HG02840 (cell line): ENCODE results near the gene DELE1.

ENCODE experiments used
- ATAC-seq: cut with Tn5 transposase; IDR thresholded peaks from one replicate; pipeline ENCODE4 v1.9.1; 2021; ENCODE audit warnings: mild to moderate bottlenecking, moderate library complexity, moderate number of reproducible peaks; ENCODE audit not compliant: unreplicated experiment, low FRiP score

Gene DELE1

DNA sequence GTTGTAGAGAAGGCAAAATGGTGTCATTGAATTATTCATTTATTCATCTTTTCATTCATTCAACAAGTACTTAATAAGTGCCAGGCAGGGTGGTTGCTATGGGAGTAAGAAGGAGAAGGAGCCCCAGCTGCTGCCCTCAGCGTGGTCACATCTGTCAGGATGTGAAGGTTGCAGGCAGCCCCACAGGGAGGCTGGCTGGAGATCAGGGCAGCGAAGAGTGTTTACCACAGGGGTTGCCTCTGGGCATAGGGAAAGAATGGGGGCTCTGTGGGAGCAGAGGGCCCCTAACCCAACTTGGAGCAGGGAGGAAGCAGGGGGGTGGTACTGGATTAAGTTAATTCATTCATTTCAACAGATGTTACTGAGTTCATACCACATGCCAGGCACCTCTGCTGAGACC, 28.3 kb downstream of the DELE1 start:
- ATAC-seq: no peak

DNA sequence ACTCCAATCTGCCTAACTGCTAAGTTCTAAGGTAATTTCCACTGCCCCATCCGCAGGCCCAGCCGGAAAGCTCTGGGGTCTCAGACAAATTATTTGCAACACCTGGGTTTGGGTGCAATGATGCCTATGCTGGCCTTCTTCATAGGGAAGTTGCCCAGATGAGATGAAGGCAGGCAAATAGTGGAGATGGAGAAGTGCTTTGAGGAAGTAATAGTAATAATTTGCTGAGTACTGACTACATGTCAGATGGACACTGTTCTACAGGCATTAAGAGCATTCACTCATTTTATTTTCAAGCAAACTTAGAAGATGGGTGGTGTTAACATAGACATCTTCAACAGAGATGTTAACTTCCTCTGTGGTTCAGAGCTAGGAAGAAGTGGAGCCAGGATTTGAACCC, 30.5 kb downstream of the DELE1 start:
- no peak for ATAC-seq

DNA sequence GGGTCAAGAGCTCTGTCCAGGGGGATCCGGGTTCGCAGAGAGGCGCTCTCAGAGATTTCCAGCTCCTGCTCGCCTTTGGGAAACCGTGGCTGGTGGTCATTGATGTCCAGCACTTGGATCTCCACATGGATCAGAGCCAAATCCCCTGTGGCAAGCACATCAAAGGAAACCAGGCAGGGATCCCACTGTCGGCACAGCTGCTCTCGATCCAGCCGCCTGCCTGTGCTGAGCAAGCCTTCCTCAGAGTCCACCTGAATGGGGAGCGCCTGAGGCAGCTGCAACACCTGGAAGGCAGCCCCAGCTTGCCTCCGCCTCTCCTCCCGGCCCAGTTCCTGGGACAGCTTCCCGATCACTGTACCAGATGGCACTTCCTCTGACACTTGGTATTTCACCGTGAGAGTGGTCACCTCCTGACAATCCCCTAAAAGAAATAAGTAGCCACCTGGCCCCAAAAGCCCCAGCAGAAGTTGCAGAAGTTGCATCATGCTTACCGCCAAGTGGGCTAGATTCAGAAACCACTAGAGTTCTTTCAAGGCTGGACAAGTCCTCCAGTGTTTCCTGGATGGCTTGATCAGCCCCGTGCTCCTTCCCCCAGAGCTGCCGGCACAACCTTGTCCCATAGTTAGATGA, 33.8 kb downstream of the DELE1 start:
- no peak for ATAC-seq

DNA sequence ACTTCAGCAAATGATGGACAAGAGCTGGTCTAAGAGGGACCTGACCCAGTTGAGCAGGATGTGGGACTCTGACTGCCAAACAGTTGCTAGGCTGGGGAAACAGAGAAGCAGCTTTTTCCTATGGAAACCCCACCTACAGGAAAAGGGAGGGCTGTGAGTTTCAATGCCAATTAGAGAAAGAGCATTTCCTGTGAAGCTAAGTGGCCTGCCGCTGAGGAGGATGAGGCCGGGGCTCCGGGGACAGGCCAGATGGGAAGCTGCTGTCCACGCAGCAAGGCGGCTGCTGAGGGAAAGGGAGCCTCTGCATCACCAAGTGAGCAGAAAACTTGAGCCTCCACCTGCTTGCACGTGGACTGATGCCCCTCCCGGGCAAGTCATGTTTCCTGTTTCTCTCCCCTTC, 34.4 kb downstream of the DELE1 start, which contains the start of gene PCDH12:
Gene PCDH12 (minus strand): TSS at position 90 of the 400 bp plus-strand sequence. CDS start 351 bp downstream, outside the sequence.
- no peak for ATAC-seq

DNA sequence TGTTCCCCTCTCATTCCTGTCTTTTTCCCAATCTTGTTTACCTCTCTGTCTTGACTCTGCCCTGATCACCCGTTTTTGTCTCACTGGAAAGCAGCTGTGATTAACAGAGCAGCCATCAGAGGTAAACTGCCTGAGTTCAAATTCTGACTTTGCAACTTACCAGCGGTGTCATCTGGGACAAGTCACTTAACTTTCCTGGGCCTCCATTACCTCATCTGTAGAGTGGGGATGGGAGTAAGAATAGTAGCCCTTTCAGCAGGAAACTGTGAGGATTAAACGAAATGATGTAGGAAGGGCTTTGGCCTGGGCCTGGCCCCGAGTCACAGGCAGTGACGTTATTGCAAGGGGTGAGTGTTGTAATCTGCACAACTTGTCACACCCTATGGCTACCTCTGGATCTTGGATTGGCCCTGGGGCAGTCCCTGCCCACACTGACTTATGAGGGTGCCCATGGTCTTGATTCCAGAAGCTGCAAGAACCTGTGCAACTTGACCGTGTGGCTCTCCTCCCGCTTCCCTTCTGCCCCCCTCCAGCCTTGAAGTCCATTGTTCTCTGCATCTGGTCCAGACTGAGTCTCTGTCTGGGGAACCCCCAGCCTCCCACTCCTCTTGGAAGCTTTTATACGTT, 35.0 kb downstream of the DELE1 start:
- no peak for ATAC-seq

DNA sequence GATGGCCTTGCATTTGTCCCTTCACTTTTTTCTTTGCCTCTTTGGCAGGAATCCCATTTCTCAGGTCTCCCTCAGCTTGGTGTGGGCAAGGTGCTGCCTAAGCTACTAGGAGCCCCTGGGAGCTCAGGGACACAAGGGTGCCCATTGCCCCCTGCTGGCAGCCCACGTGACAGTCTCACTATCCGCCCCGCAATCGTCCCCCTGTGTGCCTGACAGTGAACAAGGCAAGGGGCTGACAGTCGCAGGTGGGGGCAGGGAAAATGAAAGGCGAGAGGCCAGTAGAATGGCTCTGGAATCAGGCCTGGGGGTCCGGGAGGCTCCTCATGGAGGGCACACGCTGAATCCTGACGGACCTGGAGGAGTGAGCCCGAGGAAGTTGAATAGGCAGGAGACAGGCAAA, 36.3 kb downstream of the DELE1 start:
- ATAC-seq: no peak

DNA sequence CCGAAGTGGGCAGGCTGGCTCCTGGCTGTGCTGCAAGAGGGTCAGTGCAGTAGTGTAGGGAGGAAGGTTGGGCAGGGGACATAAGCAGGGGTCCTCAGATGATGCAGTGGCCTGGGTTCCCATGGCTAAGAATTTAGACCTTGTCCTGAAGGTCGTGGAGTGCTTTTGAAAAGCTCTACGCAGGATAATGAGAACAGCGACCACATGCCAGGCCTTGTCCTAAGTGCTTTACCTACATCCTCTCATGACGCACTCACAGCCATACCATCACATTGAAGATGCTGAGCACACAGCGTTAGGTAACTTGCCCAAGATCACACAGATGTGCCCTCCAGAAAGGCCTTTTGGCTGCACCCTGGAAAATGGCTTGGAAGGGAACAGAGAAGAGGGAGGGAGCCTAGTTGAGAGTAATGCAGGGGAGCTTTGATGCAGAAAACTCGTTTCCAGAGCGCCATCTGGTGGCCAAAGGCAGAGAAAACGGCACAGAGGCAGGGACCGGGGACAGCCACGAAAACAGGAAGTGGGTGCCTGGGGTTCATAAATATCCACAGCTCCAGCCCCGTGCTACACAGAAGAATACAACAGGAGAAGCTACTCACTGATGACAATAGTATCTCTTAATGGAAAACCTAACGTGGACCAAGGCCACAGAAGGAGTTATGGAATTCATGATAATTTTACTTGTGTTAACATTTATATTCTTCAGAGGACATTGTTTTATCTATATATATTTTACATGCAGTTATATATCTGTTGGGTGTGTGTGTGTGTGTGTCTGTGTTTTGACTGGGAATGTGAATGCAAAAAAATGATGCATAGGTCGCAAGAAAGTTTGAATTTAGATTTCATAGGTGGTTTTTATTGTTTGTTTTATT, 37.0 kb downstream of the DELE1 start:
- peak; percentile 91 for ATAC-seq

DNA sequence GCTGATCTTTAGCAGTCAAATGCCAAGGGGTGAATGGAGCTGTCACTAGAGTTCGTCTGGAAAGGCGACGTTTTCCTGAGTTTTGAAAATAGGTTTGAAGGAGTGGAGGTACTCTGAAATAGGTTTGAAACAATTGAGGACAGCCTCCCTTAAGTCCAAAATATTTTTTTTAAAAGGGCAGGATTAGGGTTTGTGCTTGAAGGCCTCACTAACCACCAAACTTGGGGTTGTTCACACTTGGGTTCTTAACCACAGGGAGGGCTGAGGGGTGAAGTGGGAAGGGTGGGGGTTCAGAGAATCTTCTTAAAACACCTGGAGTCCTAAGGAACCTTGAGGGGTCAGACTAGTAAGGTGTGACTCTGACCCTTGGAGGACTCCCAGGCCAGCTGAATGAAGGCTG, 37.8 kb downstream of the DELE1 start:
- ATAC-seq: no peak

DNA sequence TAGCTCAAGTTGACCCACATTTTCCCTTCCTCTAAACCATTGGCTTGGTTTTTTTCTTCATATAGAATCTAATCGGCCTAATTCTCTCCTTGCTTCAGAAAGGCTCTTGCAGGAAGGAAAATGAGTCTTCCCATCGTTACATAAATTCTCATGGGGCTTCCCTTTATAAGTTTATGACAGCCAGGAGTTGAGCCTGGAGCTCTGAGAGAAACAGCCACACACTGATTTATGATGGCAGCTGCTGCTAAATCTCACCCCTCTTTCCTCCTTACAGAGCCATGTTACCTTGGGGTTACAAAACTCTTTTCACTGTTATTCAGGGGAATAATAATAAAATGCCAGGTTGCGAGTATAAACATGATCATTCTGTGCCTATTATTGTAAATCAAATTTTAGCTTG, 40.0 kb downstream of the DELE1 start:
- no peak for ATAC-seq

DNA sequence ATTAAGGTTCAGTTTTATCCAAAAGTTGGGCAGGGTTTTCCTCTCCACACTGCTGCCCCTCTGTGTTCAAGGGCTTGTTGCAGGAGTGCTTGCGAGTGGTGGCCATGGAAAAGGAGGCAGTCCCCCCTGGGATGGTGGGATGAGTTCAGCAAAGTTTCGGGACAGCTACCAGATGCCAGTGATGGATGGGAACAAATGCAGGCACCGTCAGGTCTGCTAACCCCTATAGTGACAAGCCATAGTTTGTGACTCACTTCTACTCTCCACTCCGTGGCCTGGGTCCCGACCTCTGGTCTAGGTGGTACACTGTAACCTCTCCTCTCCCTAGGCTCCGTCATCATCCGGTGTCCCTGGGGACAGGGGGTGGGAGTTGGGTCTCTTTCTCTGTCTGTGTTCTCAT, 41.4 kb downstream of the DELE1 start:
- ATAC-seq: no peak

DNA sequence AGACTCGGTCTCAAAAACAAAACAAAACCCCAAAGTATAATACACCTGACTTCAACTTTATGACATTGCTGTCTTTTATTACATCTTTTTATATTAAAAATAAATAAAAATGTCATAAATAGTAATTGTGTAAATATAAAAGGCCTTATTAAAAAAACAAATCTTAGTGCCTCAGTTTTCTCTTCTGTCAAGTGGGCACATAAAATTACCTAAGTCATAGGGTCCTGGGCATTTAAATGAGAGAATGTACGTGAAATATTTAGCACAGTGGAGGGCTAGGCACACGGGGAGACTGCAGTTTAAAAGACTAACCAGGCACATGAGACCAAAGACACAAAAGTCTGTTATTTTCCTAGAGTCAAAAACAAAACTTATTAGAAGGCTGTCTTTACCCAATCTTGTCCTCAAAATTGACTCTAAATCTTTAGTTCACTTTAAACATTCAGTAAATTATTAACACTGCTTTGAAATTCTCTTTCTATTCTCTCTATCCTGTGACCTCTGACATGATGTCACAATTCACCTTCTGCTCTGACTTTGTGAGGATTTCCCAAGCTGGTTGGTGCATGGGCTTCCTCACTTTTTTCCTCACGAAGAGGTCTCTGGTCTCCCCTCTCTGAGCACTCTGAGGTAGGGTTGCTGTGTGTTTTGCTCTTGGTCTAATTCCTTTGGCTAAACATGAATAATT, 42.7 kb downstream of the DELE1 start:
- ATAC-seq: no peak

DNA sequence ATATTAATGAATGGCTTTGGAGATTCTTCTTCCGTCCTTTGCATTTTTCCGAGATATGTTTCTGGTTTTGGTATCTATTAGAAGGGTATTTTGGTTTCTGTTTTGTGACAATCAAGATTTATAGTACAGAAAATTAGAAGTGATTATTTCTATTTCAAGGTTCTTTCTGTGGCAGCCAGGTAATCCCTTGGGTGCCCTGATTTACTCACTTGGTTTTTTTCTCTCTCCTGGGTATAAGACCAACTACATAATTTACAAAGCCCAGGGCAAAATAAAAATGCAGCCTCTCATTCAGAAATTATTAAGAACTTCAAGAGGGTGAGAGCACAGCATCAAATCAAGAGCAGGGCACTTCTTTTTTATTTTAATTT, 43.3 kb downstream of the DELE1 start:
- ATAC-seq: no peak

DNA sequence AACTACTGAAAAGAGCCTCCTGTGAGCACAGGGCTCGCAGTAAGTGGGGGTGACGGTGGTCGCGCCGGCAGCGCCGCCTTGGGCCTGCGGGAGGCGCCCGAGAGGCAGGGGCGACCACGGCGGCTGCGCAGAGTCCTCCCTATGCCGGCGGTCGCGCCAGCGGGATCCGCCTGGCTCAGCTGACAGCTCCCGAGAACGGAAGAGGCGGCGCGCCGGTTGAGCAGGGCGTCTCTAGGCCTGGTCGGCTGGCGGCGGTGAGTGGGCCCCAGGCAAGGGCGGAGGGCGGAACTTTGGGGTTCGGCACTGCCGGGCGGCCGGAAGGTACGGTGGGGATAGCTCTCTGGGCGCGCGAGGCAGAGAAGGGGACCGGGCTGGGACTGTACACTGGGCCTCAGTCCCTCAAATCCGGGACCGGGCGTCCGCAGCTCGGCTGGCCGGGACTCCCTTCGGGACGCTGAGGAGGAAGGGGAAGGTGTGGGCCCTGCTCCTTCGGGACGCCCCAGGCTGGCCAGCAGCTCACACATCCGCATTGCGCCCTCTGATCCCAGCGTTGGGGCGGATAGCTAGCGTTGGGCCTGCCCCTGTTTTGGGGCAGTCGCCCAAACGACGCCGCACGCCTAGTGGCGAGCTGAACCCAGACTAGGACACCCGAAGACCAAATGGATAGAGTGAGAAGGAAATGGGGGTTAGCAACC, 45.4 kb downstream of the DELE1 start, which contains the start of gene RNF14:
Gene RNF14 (plus strand): TSS at position 192 of the 695 bp plus-strand sequence. CDS start 4,484 bp downstream, outside the sequence.
- peak; percentile 90 for ATAC-seq

DNA sequence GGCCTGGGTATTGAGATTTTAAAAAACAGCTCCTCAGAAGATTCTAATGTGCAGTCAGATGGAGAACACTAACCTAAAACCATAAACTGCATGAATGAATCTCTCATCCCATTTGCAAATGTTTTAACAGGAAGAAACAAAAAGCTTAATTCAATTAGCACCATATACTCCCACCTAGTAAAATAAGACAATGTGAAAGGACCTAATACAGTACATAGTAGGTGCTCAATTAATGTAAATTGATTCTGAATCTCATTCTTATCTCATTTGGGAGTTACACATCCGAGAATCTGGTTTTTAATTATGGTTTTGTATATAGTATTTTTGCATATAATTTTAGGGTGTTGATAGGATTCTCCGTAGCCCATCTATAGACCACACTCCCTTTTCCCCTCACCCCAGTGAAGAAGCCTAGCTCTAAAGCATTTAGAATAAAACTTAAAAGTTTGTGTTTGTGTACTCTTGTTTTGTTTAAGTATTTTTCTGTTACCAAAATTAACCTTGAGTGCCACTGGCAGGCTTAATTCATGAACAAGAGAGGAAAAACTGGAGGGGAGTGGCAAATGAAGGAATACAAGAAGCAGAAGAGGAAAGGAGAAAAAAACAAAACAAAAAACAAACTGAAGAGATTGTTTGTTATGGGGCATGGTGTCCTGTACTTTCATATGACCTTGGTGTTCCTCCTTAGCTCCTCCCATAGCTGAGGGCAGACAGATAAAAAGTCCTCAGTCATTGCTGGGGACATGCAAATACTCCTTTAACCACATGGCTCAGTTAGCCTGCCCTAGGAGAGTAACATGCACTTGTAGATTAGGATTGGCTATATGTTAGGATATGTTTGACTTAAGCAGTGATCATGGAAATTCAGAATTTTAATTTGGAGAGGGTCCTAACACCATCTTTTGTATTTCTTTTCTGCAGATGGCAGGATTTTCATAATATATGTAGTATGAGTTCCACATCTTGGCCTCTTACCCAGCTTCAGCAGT, 46.4 kb downstream of the DELE1 start:
- ATAC-seq: peak; percentile 40

DNA sequence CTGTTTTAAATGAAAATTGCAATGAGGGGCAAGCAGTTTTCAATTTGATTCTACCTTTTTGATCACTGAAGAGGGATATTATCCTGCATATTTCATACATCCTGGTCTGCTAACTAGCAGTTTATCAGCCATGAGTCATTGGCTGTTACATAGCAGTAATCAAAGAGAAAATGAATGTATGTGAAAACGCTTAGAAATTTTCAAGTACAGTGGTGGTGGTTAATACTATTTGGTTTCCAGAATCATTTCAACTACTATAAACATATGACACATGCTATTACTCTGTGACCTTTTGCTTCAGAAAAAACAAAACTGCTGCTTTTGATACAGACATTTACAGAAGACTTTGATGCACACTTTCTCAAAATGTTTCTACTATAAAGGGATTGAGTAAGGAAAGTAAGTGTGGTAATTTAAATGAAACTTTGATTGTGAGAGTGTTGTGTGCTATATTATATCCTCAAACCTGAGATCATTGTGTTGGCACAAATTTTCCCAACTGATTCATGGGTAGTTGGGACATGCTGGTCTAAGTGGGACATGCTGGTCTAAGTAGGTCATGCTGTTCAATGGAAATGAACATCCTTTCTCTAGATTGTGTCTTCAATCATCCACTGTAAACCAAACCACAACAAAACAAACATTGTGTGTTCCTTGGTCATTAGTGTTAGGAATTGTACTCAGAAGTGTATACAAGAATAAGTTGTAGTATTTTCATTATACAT, 50.4 kb downstream of the DELE1 start:
- no peak for ATAC-seq

DNA sequence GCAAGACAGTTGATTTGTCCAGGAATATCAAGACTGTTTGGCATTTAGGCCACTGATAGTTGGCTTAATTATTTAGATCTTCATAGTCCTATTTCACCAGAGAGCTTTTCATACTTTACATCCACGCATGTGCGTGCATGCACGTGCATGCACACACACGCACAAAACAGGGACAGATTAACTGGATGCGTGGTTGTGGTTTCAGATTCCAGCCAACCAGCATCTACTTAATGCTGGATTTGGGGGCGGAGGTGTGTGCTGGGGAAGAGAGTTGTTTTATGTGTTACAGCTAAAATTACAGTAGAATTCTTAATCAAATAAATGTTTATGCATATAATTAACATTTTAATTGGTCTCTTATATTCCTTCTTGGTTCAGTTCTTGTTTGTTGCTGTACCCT, 52.5 kb downstream of the DELE1 start:
- no peak for ATAC-seq

DNA sequence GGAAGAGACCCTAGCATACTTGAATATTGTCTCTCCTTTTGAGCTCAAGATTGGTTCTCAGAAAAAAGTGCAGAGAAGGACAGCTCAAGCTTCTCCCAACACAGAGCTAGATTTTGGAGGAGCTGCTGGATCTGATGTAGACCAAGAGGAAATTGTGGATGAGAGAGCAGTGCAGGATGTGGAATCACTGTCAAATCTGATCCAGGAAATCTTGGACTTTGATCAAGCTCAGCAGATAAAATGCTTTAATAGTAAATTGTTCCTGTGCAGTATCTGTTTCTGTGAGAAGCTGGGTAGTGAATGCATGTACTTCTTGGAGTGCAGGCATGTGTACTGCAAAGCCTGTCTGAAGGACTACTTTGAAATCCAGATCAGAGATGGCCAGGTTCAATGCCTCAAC, 54.7 kb downstream of the DELE1 start:
- no peak for ATAC-seq

DNA sequence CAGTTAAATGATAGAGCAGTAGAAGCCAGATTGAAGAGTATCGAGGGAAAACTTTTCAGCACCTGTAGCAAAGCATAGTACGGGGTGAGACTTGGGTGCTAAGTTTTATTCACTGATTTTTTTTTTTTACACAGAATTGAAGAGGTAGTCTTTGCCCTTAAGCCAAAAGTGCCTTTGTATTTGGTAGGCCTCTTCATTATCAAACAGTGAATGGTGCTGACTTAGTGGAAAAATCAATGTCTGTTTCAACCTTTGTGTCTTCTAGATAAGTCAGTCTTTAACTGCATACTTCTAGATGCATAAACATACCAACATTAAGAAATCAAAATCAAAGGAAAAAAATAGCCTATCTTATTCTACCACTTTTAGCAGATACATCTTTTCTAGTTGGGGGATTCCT, 59.0 kb downstream of the DELE1 start:
- no peak for ATAC-seq
